HepG2 (cell line): ENCODE results near the gene SZRD1. TPM values are rescaled to one million over a fixed set of nuclear protein-coding genes. Genes with fewer than 3 reads are reported as not detected.
A peak's percentile ranks its signal among the peaks of the same experiment; 100 is the strongest.

Experiments
- ARID2 ChIP-seq: sonication (generic); formaldehyde crosslinking; IDR thresholded peaks from 2 replicates; pipeline ENCODE4 v1.8.1; 2022; ENCODE audit warnings: mild to moderate bottlenecking, missing genetic modification reagents, borderline replicate concordance
- ELF1 ChIP-seq: sonication (generic); formaldehyde crosslinking; IDR thresholded peaks from 2 replicates; pipeline ENCODE4 v1.4.0; 2020; ENCODE audit warnings: missing genetic modification reagents
- FOXO1 ChIP-seq: sonication (generic); formaldehyde crosslinking; IDR thresholded peaks from 2 replicates; pipeline ENCODE4 v1.4.0; 2020; ENCODE audit warnings: missing genetic modification reagents
- POLR2G ChIP-seq: fragments of 200-400 bp; formaldehyde crosslinking; IDR thresholded peaks from 2 replicates; pipeline ENCODE4 v1.6.1; 2018; ENCODE audit warnings: mild to moderate bottlenecking, low read depth, low read length, moderate library complexity
- RFX5 ChIP-seq: IDR thresholded peaks from 2 replicates; pipeline ENCODE4 v1.6.1; 2011; ENCODE audit warnings: low read depth, low read length, improper control_type of control experiment
- SUZ12 ChIP-seq: fragments of 150-350 bp; IDR thresholded peaks from 2 replicates; pipeline ENCODE4 v1.6.1; 2014; ENCODE audit warnings: low read depth, low read length
- TBL1XR1 ChIP-seq: fragments of 150-350 bp; IDR thresholded peaks from 2 replicates; pipeline ENCODE4 v1.6.1; 2014; ENCODE audit warnings: borderline replicate concordance, low read length; ENCODE audit not compliant: partially characterized antibody
- YY1 ChIP-seq: IDR thresholded peaks from 2 replicates; pipeline ENCODE4 v1.6.1; 2011; ENCODE audit warnings: low read length, low read depth, moderate library complexity, mild to moderate bottlenecking; ENCODE audit not compliant: insufficient read depth, insufficient replicate concordance
- ZNF414 ChIP-seq: sonication (generic); formaldehyde crosslinking; IDR thresholded peaks from 2 replicates; pipeline ENCODE4 v1.5.0; 2020; ENCODE audit warnings: missing genetic modification reagents
- ZNF572 ChIP-seq: sonication (generic); formaldehyde crosslinking; IDR thresholded peaks from 2 replicates; pipeline ENCODE4 v1.5.1; 2020; ENCODE audit warnings: mild to moderate bottlenecking, missing genetic modification reagents
- ZNF616 ChIP-seq: sonication (generic); formaldehyde crosslinking; IDR thresholded peaks from 2 replicates; pipeline ENCODE4 v1.5.0; 2020; ENCODE audit warnings: low read depth, mild to moderate bottlenecking, missing genetic modification reagents
- ZNF7 ChIP-seq: IDR thresholded peaks from 2 replicates; pipeline ENCODE4 v1.6.1; 2016; ENCODE audit warnings: missing biosample characterization, missing genetic modification reagents
- polyA plus RNA-seq, 8 experiments: library from polyadenylated mRNA; depleted of rRNA in 3 of 8; stranded (reverse) in 7 of 8; unstranded in 1 of 8; fragments of >200 nt; fragmentation: Illumina TruSeq in 4 of 8; extraction: Trizol in 4 of 8; gene quantifications; 2 replicates each; pipeline versions ENCODE4 v1.2.1 to v1.2.3, GENCODE V29; 2011 to 2016; ENCODE audit warnings: low read depth in 4 of 8, missing spikeins in 1 of 8, mixed read lengths in 1 of 8; ENCODE audit not compliant: insufficient read depth in 1 of 8
- total RNA-seq, 5 experiments: library from RNA; depleted of rRNA; stranded (reverse); fragments of >200 nt; fragmentation: Illumina TruSeq; extraction: Trizol; gene quantifications; 2 replicates each; pipeline ENCODE4 v1.2.3, GENCODE V29; 2016; ENCODE audit warnings: low read depth in 1 of 5
- TF ChIP-seq, protein P1 (sequence below): sonication (generic); formaldehyde crosslinking; IDR thresholded peaks from 2 replicates; pipeline ENCODE4 v1.4.0; 2020; ENCODE audit warnings: missing genetic modification reagents
- TF ChIP-seq, protein P2 (sequence below): IDR thresholded peaks from 2 replicates; pipeline ENCODE4 v1.6.1; 2018; ENCODE audit warnings: missing genetic modification reagents, mild to moderate bottlenecking, missing compliant biosample characterization
- TF ChIP-seq, protein P3 (sequence below): sonication (generic); formaldehyde crosslinking; IDR thresholded peaks from 2 replicates; pipeline ENCODE4 v1.4.0; 2020; ENCODE audit warnings: missing genetic modification reagents
- TF ChIP-seq, protein P4 (sequence below): sonication (generic); formaldehyde crosslinking; IDR thresholded peaks from 2 replicates; pipeline ENCODE4 v1.5.1; 2020; ENCODE audit warnings: mild to moderate bottlenecking, missing genetic modification reagents, borderline replicate concordance

SZRD1 gene
- total and polyA plus RNA-seq, 2 of the 13 experiments (the other 11 are each of a cell fraction or from before 2014, with no cell fraction given): 28.5 to 41.4 TPM

DNA sequence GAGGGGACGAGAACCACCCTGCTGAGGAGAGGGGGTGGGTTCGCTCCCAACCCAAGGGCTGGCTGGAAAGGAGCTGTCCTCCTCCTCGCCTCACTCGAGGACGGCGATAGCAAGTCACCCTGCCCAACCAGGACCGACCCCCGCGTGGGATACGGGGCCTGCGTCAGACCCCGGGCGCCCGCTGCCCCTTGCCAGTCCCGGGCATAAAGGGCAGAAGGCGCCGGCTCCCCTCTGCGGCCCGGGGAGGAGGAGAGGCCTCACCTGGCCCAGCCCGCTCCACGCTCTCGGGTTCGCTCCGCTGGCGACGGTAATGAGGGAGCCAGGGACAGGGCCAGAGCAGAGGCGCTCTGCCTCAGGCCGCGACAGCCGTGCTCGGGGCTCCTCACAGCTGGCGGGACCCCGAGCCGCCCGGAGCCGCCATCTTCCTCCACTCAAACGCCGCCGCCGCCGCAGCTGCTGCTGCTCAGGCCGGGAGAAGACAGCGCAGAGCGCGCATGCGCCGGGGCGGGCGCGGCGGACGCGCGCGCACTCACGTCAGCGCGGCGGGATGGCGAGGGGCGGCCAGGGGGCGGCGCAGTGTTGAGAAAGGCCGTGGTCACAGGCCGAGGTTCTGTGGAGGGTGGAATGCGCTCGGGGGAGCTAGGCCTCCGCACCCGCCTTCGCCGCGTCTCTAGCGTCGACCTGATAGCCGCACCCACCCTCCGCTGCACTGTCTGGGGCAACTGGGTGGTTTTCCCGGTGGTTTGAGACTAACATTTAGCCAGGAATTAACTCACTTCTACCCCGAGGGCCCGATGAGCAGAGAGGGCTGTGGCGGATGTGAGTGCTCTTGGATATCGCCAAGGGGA lies 14.8 kb upstream of the SZRD1 start, which contains the start of gene FBXO42 (continued):
- TF ChIP-seq SUZ12: no peak
- TF ChIP-seq, protein P1, sequence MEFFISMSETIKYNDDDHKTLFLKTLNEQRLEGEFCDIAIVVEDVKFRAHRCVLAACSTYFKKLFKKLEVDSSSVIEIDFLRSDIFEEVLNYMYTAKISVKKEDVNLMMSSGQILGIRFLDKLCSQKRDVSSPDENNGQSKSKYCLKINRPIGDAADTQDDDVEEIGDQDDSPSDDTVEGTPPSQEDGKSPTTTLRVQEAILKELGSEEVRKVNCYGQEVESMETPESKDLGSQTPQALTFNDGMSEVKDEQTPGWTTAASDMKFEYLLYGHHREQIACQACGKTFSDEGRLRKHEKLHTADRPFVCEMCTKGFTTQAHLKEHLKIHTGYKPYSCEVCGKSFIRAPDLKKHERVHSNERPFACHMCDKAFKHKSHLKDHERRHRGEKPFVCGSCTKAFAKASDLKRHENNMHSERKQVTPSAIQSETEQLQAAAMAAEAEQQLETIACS (CRISPR knock-in tag): peak; percentile 89
- TF ChIP-seq ZNF616 (CRISPR knock-in tag): 0 out of 2 replicates have a peak, but pooled peaks have one; percentile 81
- peak; percentile 9; the same call in 1 of the 2 replicates for TF ChIP-seq FOXO1 (CRISPR knock-in tag)
- TF ChIP-seq, protein P2, sequence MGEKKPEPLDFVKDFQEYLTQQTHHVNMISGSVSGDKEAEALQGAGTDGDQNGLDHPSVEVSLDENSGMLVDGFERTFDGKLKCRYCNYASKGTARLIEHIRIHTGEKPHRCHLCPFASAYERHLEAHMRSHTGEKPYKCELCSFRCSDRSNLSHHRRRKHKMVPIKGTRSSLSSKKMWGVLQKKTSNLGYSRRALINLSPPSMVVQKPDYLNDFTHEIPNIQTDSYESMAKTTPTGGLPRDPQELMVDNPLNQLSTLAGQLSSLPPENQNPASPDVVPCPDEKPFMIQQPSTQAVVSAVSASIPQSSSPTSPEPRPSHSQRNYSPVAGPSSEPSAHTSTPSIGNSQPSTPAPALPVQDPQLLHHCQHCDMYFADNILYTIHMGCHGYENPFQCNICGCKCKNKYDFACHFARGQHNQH (CRISPR knock-in tag): peak; percentile 65; the same call in 1 of the 2 replicates
- TF ChIP-seq TBL1XR1: no peak
- TF ChIP-seq, protein P3, sequence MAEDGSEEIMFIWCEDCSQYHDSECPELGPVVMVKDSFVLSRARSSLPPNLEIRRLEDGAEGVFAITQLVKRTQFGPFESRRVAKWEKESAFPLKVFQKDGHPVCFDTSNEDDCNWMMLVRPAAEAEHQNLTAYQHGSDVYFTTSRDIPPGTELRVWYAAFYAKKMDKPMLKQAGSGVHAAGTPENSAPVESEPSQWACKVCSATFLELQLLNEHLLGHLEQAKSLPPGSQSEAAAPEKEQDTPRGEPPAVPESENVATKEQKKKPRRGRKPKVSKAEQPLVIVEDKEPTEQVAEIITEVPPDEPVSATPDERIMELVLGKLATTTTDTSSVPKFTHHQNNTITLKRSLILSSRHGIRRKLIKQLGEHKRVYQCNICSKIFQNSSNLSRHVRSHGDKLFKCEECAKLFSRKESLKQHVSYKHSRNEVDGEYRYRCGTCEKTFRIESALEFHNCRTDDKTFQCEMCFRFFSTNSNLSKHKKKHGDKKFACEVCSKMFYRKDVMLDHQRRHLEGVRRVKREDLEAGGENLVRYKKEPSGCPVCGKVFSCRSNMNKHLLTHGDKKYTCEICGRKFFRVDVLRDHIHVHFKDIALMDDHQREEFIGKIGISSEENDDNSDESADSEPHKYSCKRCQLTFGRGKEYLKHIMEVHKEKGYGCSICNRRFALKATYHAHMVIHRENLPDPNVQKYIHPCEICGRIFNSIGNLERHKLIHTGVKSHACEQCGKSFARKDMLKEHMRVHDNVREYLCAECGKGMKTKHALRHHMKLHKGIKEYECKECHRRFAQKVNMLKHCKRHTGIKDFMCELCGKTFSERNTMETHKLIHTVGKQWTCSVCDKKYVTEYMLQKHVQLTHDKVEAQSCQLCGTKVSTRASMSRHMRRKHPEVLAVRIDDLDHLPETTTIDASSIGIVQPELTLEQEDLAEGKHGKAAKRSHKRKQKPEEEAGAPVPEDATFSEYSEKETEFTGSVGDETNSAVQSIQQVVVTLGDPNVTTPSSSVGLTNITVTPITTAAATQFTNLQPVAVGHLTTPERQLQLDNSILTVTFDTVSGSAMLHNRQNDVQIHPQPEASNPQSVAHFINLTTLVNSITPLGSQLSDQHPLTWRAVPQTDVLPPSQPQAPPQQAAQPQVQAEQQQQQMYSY (CRISPR knock-in tag): peak; percentile 43; the same call in 1 of the 2 replicates
- TF ChIP-seq RFX5: no peak
- TF ChIP-seq ZNF414: no peak
- no peak for TF ChIP-seq ZNF7
- TF ChIP-seq ARID2: peak; percentile 87; the same call in 1 of the 2 replicates
- TF ChIP-seq YY1: peak; percentile 93
- TF ChIP-seq, protein P4, sequence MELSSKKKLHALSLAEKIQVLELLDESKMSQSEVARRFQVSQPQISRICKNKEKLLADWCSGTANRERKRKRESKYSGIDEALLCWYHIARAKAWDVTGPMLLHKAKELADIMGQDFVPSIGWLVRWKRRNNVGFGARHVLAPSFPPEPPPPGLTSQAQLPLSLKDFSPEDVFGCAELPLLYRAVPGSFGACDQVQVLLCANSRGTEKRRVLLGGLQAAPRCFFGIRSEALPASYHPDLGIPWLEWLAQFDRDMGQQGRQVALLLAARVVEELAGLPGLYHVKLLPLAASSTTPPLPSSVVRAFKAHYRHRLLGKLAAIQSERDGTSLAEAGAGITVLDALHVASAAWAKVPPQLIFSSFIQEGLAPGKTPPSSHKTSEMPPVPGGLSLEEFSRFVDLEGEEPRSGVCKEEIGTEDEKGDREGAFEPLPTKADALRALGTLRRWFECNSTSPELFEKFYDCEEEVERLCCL: no peak
- TF ChIP-seq POLR2G: peak; percentile 90
- TF ChIP-seq ELF1 (CRISPR knock-in tag): no peak
- TF ChIP-seq ZNF572 (CRISPR knock-in tag): 0 out of 2 replicates have a peak, but pooled peaks have one; percentile 55
